ENCODE measurements around the gene SWI5. TPM values are rescaled to one million over a fixed set of nuclear protein-coding genes. Genes with fewer than 3 reads are reported as not detected.
A peak's percentile ranks its signal among the peaks of the same experiment; 100 is the strongest.

SWI5 gene
- total RNA-seq, 1 donor from 2014 or later = 29.2 TPM

- Histone ChIP-seq H3K36me3 (ENCODE audit: insufficient read depth, low read length) (peaks cover 8% of the 10 kb centered on the region), H3K4me1 (ENCODE audit: insufficient read depth, low read length) (peaks cover 10% of the 10 kb centered on the region), H4K20me1 (ENCODE audit: insufficient read depth, low read length) (peaks cover 33% of the 10 kb centered on the region), H3K4me2 (ENCODE audit: low read length) (no peak overlapping the region), H3K27me3 (ENCODE audit: insufficient read depth, low read length) (no peaks in the 10 kb centered on the region), H3K79me2 (ENCODE audit: insufficient read depth, low read length) (peaks cover 3% of the 10 kb centered on the region), H3K4me3 (ENCODE audit: insufficient read depth, low read depth, low read length) (no peak overlapping the region), H3K27ac (ENCODE audit: low read depth, low read length) (no peak overlapping the region), H3K9ac (ENCODE audit: low read length) (no peak overlapping the region), H3K9me3 (ENCODE audit: insufficient read depth, low read depth, low read length) (no peaks in the 10 kb centered on the region), H2AFZ (ENCODE audit: low read depth, low read length) (no peak overlapping the region)
- Mint-ChIP-seq H3K27me3 (ENCODE audit: low read depth, unreplicated experiment) (no peaks in the 10 kb centered on the region), H3K4me3 (ENCODE audit: unreplicated experiment) (no peak overlapping the region), H3K4me1 (ENCODE audit: low read depth, unreplicated experiment) (peaks cover 13% of the 10 kb centered on the region), H3K27ac (ENCODE audit: unreplicated experiment) (no peak overlapping the region), H3K36me3 (ENCODE audit: low read depth, unreplicated experiment) (peaks cover 18% of the 10 kb centered on the region), H3K9me3 (ENCODE audit: unreplicated experiment) (no peaks in the 10 kb centered on the region)
- no peak for FAIRE-seq
- no peak for TF ChIP-seq EZH2 (IDR thresholded peaks at IDR 0.05; ENCODE audit: insufficient read depth, low read length)
- TF ChIP-seq CTCF (IDR thresholded peaks at IDR 0.05; ENCODE audit: insufficient read depth, low read depth, low read length) = no peak
- no peak for DNase-seq (ENCODE audit: low read depth)
Observed at GRCh38 chr9:128253140-128253990, 22.7 kb upstream of the SWI5 start.

- H3K27me3 ChIP-seq (ENCODE audit: insufficient read depth, low read length) = no peaks in the 10 kb centered on the region
- no peaks in the 10 kb centered on the region for H3K9me3 Mint-ChIP-seq (ENCODE audit: unreplicated experiment)
- no peak overlapping the region for H3K4me2 ChIP-seq (ENCODE audit: low read length)
- H3K4me1 Mint-ChIP-seq (ENCODE audit: low read depth, unreplicated experiment) = peaks cover 13% of the 10 kb centered on the region
- H3K9me3 ChIP-seq (ENCODE audit: insufficient read depth, low read depth, low read length) = no peaks in the 10 kb centered on the region
- peaks cover 3% of the 10 kb centered on the region for H3K79me2 ChIP-seq (ENCODE audit: insufficient read depth, low read length)
- H2AFZ ChIP-seq (ENCODE audit: low read depth, low read length) = no peak overlapping the region
- peaks cover 38% of the 10 kb centered on the region for H4K20me1 ChIP-seq (ENCODE audit: insufficient read depth, low read length)
- FAIRE-seq (no peak), DNase-seq (ENCODE audit: low read depth) (no peak)
- H3K4me3 ChIP-seq (ENCODE audit: insufficient read depth, low read depth, low read length) = no peak overlapping the region
- H3K27ac ChIP-seq (ENCODE audit: low read depth, low read length) = no peak overlapping the region
- H3K27me3 Mint-ChIP-seq (ENCODE audit: low read depth, unreplicated experiment) = no peaks in the 10 kb centered on the region
- TF ChIP-seq EZH2 (IDR thresholded peaks at IDR 0.05; ENCODE audit: insufficient read depth, low read length) = no peak
- no peak for TF ChIP-seq CTCF (IDR thresholded peaks at IDR 0.05; ENCODE audit: insufficient read depth, low read depth, low read length)
- no peak overlapping the region for H3K4me3 Mint-ChIP-seq (ENCODE audit: unreplicated experiment)
- peaks cover 15% of the 10 kb centered on the region for H3K36me3 Mint-ChIP-seq (ENCODE audit: low read depth, unreplicated experiment)
- peaks cover 10% of the 10 kb centered on the region for H3K4me1 ChIP-seq (ENCODE audit: insufficient read depth, low read length)
- no peak overlapping the region for H3K9ac ChIP-seq (ENCODE audit: low read length)
- peaks cover 11% of the 10 kb centered on the region for H3K36me3 ChIP-seq (ENCODE audit: insufficient read depth, low read length)
- no peak overlapping the region for H3K27ac Mint-ChIP-seq (ENCODE audit: unreplicated experiment)
Observed at GRCh38 chr9:128253991-128254346, 22.1 kb upstream of the SWI5 start.

GRCh38 chr9:128254362-128254761 lies 21.7 kb upstream of the SWI5 start:
- no peaks in the 10 kb centered on the region for H3K27me3 ChIP-seq (ENCODE audit: insufficient read depth, low read length)
- H3K36me3 ChIP-seq (ENCODE audit: insufficient read depth, low read length) = peaks cover 14% of the 10 kb centered on the region
- no peak overlapping the region for H3K4me3 ChIP-seq (ENCODE audit: insufficient read depth, low read depth, low read length)
- peaks cover 3% of the 10 kb centered on the region for H3K79me2 ChIP-seq (ENCODE audit: insufficient read depth, low read length)
- H3K4me2 ChIP-seq (ENCODE audit: low read length) = no peak overlapping the region
- FAIRE-seq = no peak
- DNase-seq (ENCODE audit: low read depth) = no peak
- H3K9ac ChIP-seq (ENCODE audit: low read length) = no peak overlapping the region
- peaks cover 15% of the 10 kb centered on the region for H3K36me3 Mint-ChIP-seq (ENCODE audit: low read depth, unreplicated experiment)
- peak overlapping the region; percentile 83 for H3K27ac Mint-ChIP-seq (ENCODE audit: unreplicated experiment)
- H3K4me3 Mint-ChIP-seq (ENCODE audit: unreplicated experiment) = no peak overlapping the region
- no peak overlapping the region for H3K27ac ChIP-seq (ENCODE audit: low read depth, low read length)
- H3K4me1 Mint-ChIP-seq (ENCODE audit: low read depth, unreplicated experiment) = peaks cover 13% of the 10 kb centered on the region
- no peaks in the 10 kb centered on the region for H3K9me3 ChIP-seq (ENCODE audit: insufficient read depth, low read depth, low read length)
- TF ChIP-seq EZH2 (IDR thresholded peaks at IDR 0.05; ENCODE audit: insufficient read depth, low read length) = no peak
- no peak for TF ChIP-seq CTCF (IDR thresholded peaks at IDR 0.05; ENCODE audit: insufficient read depth, low read depth, low read length)
- peaks cover 42% of the 10 kb centered on the region for H4K20me1 ChIP-seq (ENCODE audit: insufficient read depth, low read length)
- H3K27me3 Mint-ChIP-seq (ENCODE audit: low read depth, unreplicated experiment) = no peaks in the 10 kb centered on the region
- no peak overlapping the region for H2AFZ ChIP-seq (ENCODE audit: low read depth, low read length)
- no peaks in the 10 kb centered on the region for H3K9me3 Mint-ChIP-seq (ENCODE audit: unreplicated experiment)
- peaks cover 10% of the 10 kb centered on the region for H3K4me1 ChIP-seq (ENCODE audit: insufficient read depth, low read length)

Data from astrocyte (in vitro differentiated cells and primary cell).